A172 (cell line): ENCODE measurements around the gene CTDSP1. TPM values are rescaled to one million over a fixed set of nuclear protein-coding genes. Genes with fewer than 3 reads are reported as not detected.

Experiments
- DNase-seq: peaks from one replicate; pipeline ENCODE4 v3.0.0-alpha.2; 2015; ENCODE audit warnings: low spot score
- total RNA-seq: library from RNA; depleted of rRNA; stranded (reverse); fragments of >200 nt; shearing (Covaris generic); gene quantifications from 2 replicates; pipeline ENCODE4 v1.2.3, GENCODE V29; 2014

CTDSP1 gene
- total RNA-seq, 1 experiment from 2014 or later = 65.3 TPM

DNA sequence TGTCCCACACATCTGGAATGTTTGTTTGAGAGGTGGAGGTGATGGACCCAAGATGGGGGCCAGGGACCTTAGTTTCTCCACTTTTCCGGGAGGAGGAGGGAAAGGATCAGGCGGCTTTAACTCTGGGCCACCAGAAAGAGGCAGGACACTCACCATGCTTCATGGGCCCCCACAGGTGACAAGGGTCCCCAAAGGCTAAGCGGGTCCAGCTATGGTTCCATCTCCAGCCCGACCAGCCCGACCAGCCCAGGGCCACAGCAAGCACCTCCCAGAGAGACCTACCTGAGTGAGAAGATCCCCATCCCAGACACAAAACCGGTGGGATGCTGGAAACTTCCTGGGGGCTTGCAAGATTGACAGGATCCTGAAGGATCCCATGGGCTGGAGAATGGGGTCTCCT lies 16.9 kb upstream of the CTDSP1 start:
- DNase-seq = no peak

DNA sequence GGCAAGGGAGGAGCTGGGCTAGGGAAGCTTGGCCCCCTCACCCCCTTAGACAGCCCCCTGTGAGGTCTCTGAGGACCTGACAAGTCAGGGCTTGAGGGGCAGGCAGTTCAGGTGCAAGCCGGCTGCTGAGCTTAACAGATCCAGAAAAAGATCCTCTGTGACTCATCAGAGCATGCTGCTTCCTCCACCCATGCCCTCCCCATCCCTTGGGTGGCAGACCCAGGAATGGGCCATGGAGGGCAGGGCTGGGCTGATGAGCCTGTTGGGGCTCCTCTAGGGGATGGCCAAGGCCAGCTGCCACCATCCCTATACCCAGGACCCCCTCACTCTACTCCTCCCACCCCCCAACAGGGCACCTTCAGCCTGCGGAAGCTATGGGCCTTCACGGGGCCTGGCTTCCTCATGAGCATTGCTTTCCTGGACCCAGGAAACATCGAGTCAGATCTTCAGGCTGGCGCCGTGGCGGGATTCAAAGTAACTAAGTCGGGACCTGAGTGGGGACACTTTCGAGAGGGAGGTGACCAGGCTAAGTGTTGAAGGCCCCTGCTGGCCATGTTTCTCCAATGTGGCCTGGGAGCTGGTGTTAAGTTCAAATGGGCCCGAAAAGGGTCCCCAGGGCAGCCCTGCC lies 15.7 kb upstream of the CTDSP1 start:
- DNase-seq = peak; percentile 66

DNA sequence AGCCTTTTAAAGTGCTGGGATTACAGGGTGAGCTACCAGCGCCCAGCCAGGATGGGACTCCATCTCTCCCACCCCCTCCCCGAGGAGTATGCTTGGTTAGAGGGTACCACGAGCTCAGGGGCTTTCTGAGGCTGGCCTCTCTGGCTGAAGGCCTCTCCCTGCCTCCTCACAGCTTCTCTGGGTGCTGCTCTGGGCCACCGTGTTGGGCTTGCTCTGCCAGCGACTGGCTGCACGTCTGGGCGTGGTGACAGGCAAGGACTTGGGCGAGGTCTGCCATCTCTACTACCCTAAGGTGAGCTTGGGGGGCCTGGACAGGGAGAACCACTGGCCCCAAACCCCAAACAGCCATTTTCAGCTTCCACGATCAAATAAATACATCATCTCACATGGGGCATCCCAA lies 14.7 kb upstream of the CTDSP1 start:
- DNase-seq = no peak

DNA sequence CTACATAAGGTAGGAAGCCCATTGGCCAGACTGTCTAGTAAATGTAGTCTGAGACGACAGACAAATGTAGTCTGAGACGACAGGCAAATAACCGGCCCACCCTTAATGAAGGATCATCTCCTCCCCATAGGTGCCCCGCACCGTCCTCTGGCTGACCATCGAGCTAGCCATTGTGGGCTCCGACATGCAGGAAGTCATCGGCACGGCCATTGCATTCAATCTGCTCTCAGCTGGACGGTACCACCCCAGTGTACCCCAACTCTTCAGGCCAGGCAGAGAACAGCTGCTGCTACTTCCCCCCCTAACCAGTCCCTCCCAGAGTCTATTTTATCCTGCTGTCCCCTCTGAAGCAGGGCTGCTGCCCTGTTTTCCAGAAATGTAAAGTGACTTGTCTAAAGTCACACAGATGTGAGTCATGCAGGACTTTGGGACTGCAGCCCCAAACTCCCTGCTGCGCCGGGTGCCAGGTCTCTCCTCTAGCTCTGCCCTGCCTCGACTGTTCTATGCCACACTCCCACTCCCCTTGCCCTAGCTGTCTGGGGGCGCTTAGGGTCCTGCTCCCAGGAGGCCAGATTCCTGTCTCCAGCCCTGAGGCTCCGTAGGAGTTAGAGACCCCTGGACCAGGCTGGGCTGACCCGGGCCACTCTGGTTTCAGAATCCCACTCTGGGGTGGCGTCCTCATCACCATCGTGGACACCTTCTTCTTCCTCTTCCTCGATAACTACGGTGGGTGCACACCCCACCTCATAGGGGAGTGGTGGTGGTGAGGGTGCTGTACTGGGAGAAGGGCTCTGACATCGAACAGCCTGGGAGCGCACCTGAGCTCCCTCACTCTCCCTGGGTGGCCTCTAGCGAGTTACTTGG lies 12.9 kb upstream of the CTDSP1 start:
- no peak for DNase-seq

DNA sequence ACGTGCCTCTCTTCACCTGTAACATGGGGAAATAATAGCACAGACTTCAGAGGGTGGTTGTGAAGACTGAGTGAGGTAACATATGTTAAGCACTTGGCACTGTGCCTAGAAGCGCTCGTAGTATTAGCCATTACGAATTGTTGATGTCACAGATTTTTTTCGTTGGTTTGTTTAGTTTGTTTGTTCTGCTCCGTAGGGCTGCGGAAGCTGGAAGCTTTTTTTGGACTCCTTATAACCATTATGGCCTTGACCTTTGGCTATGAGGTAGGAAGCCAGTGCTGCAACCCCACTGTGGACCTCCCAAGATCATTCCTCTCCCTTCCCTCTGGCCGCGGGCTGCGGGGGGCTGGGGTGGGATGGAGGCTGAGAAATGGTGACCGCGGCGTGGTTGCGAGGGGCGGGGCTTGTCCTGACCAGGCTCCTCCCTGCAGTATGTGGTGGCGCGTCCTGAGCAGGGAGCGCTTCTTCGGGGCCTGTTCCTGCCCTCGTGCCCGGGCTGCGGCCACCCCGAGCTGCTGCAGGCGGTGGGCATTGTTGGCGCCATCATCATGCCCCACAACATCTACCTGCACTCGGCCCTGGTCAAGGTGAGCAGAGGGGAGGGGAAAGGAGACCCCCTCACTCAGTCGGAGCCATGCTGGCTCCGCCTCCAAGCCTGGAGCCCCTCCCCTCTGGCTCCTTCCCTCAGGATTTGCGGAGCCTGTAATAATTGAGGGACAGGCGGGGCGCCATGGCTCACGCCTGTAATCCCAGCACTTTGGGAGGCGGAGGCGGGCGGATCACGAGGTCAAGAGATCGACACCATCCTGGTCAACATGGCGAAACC lies 12.1 kb upstream of the CTDSP1 start:
- no peak for DNase-seq

DNA sequence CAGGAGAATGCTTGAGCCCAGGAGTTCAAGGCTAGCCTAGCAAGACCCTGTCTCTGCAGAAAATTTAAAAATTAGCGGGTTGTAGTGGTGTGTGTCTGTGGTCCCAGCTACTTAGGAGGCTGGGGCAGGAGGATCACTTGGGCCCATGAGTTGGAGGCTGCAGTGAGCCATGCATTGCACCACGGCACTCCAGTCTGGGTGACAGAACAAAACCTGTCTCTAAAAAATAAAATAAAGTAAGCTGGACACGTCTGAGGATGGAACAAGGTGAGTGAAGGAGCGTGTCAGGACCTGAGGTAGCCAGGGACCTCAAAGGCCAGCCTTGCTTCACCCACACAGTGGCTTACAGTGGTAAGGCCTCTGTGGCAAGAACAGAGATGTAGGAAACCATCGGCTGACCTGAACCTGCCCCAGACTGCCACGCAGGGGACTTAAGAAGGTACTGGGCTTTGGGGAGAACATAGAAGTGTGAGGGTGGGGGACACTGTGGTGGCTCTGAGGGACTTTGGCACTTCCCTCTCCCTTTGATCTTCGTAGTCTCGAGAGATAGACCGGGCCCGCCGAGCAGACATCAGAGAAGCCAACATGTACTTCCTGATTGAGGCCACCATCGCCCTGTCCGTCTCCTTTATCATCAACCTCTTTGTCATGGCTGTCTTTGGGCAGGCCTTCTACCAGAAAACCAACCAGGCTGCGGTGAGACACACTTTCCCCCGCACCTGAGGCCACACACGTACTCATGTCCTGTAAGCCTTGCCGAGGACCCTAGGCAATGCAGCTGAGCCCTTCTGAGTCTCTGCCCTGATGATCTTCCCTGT lies 10.1 kb upstream of the CTDSP1 start:
- no peak for DNase-seq

DNA sequence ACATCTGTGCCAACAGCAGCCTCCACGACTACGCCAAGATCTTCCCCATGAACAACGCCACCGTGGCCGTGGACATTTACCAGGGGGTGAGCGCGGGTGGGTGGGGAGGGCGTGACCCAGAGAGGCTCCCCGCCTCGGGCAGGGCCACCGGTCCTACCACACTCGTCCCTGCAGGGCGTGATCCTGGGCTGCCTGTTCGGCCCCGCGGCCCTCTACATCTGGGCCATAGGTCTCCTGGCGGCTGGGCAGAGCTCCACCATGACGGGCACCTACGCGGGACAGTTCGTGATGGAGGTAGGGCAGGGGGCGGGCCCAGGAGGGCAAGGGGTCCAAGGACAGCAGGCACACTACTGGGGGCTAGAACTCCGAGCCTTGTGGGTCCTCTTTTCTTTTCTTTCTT lies 8.5 kb upstream of the CTDSP1 start:
- no peak for DNase-seq

DNA sequence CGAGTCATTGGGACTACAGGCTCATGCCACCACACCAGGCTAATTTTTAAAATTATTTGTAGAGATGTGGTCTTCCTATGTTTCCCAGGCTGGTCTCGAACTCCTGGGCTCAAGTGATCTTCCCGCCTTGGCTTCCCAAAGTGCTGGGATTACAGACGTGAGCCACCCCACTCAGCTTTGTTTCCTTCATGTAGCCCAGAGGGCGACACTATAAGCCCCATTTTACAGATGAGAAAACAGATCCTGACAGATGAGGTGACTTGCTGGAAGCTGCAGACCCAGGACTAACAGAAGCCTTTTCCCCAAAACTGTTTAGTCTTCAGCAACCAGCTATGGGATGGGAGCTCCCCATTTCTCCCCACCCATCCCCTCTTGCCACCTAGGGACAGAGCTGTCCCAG lies 7.2 kb upstream of the CTDSP1 start:
- no peak for DNase-seq

DNA sequence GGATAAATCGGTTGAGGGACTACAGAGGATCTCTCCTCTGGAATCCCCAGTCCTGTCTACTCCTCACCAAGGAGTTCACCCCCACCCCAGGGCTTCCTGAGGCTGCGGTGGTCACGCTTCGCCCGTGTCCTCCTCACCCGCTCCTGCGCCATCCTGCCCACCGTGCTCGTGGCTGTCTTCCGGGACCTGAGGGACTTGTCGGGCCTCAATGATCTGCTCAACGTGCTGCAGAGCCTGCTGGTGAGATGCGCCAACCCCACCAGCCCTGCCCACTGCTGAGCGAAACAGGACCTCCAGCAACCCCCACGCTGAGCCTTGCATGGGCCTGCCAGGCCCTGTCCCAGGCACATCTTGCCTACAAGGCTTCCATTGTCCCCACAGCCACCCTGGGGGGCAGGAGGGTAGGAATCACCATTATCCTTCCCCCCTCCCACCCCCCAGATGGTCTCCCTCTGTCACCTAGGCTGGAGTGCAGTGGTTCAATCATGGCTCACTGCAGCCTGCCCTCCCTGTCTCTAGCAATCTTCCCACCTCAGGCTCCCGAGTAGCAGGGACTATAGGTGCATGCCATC lies 6.7 kb upstream of the CTDSP1 start:
- no peak for DNase-seq

DNA sequence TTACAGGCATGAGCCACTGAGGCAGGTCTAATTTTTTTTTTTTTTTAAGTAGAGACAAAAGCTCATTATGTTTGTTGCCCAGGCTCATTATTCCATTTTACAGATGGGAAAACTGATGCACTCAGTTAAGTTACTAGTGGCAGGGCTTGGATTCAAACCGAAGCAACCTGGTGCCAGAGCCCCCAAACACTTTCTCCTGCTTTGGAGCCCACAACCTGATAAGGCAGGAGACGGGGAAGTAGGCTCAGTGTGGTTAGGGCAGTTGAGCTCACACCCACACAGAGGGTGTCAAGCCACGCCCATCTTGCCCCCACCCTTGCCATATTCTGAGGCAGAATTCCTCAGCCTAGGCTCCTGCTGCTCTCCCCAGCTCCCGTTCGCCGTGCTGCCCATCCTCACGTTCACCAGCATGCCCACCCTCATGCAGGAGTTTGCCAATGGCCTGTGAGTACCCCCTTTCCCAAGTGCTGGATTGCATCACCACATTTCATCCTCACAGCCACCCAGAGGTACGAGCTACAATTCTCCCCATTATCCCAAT lies 5.8 kb upstream of the CTDSP1 start:
- no peak for DNase-seq

DNA sequence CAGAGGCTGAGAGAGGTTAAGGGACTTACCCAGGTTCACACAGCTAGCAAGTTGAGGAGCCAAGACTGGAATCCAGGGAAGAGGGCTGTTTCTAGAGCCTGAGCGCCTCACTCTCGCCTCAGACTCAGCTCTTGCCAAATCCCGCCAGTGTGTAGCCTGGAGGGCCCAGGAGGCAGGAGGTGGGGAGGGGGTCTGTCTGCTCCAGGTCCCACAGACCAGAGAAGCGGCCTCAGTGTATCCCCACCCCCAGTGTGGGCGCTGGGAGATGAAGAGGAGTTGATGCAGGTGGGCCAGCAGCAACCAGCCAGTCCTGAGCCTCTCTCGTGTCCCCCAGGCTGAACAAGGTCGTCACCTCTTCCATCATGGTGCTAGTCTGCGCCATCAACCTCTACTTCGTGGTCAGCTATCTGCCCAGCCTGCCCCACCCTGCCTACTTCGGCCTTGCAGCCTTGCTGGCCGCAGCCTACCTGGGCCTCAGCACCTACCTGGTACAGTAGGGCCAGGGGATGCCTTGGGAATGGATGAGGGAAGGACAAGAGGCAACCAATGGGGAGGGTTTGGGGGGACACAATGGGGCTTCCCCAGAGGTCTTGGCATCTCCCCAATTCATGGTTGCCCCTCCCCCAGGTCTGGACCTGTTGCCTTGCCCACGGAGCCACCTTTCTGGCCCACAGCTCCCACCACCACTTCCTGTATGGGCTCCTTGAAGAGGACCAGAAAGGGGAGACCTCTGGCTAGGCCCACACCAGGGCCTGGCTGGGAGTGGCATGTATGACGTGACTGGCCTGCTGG lies 5.2 kb upstream of the CTDSP1 start:
- DNase-seq = no peak

DNA sequence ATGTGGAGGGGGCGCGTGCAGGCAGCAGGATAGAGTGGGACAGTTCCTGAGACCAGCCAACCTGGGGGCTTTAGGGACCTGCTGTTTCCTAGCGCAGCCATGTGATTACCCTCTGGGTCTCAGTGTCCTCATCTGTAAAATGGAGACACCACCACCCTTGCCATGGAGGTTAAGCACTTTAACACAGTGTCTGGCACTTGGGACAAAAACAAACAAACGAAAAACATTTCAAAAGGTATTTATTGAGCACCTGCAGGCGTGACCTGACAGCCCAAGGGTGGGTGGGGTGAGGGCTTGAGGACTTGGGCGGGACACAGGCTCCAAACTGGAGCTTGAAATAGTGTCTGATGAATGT lies 4.6 kb upstream of the CTDSP1 start:
- no peak for DNase-seq

DNA sequence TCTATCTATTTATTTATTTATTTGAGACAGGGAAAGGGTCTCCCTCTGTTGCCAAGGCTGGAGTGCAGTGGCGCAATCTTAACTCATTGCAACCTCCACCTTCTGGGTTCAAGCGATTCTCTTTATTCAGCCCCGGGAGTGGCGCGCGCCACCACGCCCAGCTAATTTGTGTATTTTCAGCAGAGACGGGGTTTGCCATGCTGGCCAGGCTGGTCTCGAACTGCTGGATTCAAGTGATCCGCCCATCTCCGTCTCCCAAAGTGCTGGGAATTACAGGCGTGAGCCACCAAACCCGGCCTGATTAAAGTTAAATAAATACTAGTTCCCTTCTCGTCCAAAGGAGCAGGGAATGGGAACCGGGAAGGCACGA lies 4.2 kb upstream of the CTDSP1 start:
- no peak for DNase-seq

DNA sequence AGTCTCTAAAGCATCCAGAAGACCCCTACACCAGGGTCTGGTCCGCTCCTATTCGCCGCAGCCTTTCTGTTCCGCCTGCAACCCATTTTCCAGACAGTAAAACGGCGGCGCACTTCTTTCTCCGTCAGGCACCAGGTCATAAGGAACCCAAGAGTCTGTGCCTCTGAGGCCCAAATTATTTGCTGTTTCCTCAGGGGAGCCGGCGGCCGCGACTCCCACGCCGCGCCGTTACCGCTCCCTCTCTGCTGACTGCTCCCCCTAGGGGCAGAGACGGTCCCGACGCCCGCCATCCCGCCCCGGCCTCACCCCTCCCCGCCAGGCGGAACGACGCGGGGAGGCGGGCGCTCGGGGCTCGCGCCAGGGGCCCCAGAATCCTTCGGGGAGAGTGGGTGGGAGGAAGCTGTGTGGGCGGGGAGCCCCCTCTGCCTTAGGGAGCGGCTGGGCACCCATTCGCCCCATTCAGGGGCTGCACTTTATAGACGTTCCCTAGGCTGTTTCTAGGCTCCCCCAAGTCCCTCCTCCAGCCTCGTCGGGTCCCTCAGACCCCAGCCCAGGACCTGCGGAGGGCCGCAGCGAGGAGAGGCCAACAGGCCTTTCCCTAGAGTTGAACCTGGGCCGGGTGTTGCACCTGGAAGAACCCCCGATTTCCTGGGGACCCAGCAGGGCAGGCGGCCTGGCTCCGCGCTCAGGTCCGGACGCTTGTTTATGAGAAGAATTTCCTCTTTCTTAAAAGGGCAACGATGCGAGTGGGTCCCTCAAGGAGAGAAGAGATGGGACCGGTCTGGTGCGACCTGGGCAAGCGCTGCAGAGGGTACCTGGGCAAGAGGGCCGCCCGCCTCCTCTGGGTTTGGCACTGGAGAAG lies 3.6 kb upstream of the CTDSP1 start:
- peak; percentile 95 for DNase-seq

DNA sequence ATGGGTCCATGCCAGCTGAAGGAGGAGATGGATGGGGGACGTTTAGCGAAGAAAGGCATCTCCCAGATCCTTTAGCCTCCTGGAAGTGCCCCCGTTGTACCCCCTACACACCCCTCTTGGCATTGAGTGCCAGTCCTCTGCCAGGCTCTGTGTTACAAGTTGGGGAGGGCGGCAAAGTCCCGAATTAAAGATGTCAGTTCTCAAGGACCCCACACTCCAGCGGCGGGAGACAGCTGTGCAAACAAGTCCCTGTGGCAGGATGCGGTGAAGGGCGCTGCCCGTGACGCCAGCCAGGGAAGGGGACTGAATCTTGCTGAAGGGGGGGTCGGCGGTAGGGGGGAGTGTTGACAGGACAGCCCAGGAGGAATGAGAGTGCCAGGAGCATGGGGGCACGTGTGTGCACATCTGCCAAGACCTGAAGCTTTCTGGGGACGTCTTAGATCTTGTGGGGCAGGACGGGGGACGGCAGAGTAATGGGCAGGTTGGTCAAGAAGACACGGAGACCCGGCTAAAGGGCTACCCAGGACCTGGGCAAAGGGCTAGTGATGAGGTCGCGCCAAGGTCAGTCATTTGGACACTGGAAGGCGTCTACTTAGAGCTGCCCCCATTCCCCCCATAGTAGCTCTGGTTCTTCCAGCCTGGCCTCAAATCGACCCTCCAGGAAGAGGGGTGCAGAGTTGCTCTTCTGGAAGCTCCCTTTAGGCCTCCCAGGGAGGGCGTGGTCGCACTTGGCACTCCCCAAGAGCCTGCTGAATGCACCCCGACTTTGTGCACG lies 2.8 kb upstream of the CTDSP1 start:
- peak; percentile 73 for DNase-seq

DNA sequence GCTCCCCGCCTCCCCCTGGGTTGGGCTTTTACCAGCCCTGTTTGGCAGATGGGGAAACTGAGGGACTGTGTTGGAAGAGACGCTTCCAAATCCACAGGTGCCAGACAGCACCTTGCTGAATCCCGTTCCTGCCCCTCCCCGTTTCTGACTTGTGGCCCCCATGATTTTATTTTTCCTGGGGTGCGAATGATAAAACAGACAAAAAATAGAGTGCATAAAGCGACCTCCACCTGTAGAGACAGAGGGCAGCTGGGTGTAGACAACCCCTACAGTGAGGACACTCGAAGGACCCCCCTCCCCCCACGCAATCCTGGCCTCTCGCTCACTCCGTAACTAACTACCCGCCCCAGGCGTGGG lies 2.2 kb upstream of the CTDSP1 start:
- no peak for DNase-seq

DNA sequence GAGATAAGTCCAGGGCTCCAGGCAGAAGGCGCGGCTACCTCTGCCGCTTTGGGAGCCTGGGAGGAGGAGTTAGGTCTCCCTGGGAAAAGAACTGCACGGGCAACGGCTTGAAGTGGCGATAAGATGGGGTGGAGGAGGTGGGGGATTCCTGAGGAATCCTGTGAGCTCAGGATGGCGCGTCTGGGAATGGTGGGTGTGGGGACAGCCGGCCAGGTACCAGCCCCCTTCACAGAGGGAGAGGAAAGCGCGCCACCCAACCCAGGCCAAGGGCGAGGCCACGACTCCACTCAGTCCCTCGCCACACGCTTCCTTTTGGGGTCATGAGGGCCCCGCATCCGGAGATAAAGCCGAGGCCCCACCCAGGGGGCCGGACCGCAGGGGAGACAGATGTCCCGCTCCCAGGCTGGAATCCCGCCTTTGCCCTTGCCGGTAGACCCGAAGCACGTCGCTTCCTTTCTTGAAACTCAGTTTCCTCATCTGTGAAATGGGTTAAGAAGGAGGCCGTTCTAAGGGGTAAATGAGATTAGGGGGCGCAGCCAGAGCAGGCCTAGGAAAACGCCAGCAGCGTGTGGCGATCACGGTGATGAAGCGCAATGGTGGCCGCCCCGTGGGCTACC lies 1.7 kb upstream of the CTDSP1 start:
- DNase-seq = peak; percentile 62
